Occipital lobe (tissue), 2 donors: Measurements from ENCODE around the gene PLD3. TPM values are rescaled to one million over a fixed set of nuclear protein-coding genes. Genes with fewer than 3 reads are reported as not detected.
"Not testable (repeated sequence)": the region's sequence is repeated elsewhere in the genome, so short reads cannot be mapped to it uniquely, and the experiment has no call there.

Experiments used
- DNase-seq: peaks from one replicate; lab custom pipeline; 2025; lab: John Stamatoyannopoulos, UW
- total RNA-seq: library from RNA; depleted of rRNA; stranded (reverse); fragments of >200 nt; gene quantifications from one replicate; pipeline ENCODE4 v1.2.3, GENCODE V29; 2014

Gene PLD3
- total RNA-seq, 1 donor from 2014 or later = 108 TPM

DNA sequence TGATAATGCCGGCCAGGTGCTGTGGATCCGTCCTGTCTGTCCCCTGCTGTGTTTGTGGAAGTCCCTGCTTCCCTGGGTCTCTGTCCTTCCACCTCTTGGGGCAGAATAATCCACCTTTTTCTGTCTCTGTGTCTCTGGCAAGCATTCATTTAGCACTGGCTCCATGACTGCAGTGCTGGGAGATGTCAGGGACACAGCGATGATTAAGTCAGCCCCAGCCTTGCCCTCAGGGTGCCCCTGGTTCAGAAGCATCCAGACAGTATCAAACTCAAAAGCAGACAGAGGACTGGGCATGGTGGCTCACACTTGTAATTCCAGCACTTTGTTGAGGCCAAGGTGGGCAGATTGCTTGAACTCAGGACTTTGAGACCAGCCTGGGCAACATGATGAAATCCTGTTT lies 40.0 kb downstream of the PLD3 start:
- no peak for DNase-seq

DNA sequence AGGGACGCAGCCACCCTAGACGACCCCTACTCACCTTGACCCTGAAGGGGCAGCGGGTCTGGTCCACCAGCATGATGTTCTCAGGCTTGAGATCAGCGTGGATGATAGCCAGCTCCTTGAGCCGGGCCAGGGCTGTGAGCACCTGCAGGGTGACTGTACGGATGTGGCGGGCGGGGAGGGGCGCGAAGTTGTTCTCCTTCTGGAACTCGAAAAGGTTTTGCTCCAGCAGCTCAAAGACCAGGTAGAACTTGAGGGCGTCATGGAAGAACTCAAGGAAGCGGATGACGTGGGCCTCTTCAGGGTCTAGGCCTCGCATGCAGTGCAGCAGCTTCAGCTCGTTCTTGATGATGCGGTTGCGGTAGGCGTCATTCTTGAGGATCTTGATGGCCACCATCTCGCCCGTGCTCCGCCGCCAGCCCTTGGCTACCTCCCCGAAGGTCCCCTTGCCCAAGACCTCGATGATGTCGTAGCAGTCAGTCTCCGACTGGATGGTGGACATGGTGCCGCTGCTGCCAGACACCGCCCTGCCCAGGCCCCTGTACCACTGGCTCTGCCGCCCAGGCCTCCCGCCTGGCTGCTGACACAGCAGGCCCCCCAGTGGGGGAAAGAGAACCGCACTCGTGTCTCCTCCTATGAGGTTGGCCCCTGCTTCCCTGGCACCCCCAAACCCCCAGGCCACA lies 41.0 kb downstream of the PLD3 start:
- no peak for DNase-seq

DNA sequence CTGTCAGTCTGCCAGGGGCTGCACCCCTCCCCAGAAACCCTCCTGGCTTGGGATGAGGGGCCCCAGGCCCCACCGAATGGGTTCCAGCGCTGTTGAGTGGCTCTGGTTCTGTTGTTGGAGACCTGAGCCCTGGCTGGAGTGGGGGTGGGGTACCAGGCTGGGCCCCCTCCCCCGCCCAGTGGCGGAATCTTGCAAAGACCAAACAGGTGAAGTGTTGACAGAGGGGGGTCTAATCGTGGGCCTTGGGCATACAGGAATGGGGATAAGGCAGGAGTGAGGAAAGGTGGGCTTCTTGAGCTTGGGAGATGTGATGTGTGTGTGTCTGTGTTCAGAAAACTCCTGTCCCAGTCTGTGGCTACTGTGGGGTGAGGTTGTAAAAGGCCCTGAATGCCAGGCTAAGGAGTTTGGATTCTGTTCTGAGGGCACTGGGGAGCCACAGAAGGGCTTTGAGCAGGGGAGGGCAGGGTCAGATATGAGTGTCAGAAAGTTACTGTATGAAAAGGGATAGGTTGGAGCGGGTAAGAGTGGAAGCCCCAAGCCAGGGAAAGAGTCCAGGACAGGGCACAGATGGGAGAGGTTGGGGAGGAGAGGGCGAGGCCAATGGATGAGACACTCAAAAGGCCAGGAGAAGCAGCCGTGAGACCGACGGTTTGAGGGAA lies 41.7 kb downstream of the PLD3 start, which contains the start of gene HIPK4:
Gene HIPK4 (minus strand): TSS at position 98 of the 659 bp plus-strand sequence. CDS start 279 bp downstream, outside the sequence.
- no peak for DNase-seq

DNA sequence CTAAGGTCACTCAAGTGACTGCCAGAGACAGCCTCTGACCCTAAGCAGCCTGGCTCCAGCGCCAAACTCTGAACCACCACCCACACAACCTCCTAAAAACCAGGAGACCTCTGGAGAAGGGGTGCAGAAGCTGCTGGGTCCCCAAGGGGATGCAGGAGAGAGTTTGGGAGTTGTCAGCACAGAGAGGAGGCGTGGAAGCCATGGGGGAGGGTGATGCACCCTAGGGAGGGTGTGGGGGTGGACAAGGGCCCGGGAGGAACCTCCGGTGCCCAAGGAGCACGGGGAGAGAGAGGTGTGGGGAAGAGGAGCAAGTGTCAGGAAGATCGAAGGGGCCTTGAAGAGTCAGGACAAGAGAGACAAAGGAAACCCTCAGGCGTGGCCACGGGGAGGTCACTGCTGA lies 43.6 kb downstream of the PLD3 start:
- DNase-seq = no peak

DNA sequence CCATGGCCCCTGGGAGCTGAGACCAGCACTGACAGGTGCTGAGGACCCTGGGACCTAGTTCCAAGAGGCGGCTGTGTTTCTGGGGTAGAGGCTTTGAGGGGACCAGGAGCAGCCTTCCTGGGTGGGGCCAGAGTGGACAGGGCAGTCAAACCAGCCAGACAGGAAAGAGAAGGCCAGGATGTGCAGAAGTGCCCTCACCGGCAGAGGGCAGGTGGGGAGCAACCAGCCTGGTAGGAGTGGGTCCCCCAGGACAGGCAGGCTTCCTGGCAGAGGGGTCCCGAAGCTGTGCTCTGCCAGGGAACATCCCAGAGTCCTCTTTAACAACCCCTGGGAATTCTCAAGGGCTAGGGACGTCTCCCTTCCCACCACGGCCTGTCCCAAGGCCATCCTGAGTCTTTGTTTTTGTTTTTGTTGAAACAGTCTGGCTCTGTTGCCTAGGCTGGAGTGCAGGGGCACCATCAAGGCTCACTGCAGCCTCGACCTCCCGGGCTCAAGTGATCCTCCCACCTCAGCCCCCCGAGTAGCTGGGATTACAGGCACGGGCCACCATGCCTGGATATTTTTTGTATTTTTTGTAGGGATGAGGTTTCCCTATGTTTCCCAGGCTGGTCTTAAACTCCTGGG lies 44.5 kb downstream of the PLD3 start:
- no peak for DNase-seq

DNA sequence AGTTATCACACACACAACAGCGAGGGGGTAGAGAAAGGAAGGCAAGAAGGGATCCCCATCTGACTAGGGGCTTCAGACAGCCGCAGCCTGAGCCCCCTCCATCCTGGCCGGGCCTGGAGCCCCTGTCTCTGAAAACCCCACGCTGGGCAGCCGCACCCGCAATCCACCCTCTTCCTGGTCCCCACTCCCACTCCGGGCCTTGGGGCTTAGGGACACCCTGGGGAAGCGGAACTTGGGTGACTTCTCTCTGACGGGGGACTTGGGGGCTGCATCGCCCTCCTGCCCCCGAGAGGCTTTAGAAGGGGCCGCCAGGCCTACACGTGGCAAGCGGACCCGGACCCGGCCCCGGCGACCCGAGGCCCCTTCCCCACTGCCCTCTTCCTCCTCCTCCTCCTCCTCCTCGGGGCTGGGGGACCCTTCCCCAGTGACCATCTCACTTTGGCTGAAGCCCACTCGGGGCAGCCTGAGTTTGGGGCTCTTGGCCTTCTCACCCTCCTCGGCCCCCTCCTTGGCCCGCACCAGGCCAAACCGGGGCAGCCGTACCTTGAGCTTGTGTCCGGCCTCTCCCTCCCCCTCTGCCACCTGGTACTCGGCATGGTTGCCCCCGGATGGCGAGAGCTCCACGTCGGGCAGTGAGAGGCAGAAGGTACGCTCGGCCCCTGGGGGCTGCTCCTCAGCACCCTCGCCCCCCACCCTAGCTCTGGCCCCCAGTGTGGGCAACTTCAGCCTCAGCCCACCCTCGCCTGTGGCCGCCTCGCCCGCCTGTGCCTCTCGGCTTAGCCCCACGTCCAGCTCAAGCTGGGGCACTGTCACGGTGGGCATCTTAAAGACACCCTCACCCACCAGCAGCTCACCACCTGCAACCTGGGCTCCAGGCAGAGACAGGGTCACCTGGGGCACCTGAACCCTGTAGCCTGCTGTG lies 45.7 kb downstream of the PLD3 start:
- DNase-seq = no peak

DNA sequence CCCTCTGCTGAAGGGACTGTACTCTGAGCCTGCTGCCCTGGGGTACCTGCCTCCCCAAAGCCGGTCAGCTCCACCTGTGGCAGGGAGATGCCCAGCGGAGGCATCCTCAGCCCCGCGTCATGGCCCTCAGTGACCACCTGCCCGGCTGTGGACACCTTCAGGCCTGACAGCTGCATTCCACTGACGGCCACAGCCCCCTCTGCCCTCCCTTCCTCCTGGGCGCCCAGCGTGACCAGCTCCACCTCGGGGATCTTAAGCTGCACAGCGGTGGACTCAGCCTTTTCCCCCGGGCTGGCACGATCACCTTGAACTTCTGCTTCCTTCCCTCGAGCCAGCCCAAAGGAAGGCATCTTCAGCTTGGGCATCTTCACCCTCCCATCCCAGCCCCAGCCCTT lies 46.3 kb downstream of the PLD3 start:
- DNase-seq = no peak

DNA sequence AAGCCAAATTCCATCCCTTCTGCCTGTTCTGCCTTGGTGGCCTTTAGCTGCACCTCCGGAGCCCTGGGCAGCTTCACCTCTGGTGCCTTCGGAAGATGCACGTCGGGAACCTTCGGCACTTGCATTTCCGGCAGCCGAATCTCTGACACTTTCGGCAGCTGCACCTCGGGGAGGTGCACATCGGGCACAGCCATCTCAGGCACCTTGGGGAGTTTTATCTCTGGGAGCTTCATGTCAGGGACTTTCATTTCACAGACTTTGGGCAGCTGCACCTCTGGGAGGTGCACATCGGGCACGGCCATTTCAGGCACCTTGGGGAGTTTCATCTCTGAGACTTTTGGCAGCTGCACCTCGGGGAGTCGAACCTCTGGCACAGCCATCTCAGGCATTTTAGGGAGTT lies 47.5 kb downstream of the PLD3 start:
- no peak for DNase-seq

DNA sequence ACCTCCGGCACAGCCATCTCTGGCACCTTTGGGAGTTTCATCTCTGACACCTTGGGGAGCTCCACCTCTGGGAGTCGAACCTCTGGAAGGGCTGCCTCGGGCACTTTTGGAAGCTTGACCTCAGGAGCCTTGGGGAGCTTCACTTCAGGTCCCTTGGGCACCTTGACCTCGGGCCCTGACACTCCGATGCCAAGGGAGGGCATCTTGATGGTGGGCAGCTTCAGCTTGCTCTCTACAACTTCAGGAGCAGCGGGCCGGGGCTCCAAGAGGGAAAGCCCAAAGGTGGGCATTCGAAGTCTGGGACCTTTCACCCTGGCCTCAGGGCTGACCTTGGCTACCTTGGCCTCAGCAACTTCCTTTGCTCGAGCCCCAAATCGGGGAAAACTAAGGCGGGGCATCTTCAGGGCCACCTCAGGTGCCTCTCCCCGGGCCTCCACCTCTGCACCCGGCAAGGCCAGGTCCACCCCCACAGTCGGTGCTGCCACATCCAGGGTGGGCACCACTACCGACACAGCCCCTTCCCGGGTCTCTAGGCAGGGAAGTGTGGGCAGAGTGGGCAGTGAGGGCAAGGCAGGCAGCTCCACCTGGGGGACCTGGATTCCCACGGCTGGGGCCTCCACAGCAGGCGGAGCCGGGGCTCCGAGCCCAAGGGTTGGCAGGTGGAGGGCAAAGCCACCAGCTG lies 48.5 kb downstream of the PLD3 start:
- DNase-seq = no peak

DNA sequence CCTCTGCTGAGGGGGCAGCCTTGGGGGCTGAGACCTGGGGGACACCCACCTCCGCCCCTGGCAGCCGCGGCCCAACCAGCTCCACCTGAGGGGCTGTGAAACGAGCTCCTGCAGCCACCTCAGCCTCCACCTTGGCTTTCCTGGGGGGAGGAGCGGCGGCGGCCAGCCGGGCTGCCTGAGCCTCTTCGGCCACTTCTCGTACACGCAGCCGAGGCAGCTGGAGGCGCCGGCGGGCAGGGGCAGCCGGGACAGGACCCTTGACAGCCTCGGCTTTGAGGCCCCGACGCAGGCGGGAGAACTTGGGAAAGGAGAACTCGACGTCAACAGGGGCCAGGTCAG lies 49.0 kb downstream of the PLD3 start:
- DNase-seq = no peak

DNA sequence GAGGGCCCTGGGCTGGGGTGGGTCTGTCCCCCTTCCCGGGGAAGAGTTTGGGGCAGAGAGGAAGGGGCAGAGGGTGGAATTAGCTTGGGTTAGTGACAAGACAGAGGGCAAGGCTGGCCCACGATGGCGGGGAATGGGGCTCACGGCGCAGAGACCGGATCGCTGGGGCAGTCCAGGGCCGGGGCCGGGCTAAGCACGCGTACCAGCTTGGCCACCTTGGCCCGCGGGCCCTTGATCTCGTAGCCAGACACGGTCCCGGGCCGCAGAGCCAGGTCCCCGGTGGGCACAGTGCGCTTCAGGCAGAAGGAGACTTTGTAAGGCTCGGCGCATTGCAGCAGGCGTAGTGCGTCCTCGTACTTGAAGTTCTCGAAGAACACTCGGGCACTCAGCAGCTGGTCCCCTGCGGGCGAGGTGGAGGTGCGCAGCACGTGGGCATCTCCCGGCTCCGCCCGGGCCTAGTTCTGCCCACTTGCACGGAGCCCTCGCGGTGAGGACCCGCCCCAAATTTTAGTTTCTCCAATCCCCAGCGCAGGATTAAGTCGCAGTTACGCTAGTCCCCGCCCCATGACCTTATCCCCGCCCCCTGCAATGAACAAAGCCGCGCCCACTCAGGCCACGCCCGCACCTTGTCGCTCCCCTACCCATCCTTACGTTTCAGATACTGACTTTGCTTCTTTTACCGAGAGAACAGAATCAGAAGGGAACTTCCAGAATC lies 50.1 kb downstream of the PLD3 start:
- DNase-seq = no peak

DNA sequence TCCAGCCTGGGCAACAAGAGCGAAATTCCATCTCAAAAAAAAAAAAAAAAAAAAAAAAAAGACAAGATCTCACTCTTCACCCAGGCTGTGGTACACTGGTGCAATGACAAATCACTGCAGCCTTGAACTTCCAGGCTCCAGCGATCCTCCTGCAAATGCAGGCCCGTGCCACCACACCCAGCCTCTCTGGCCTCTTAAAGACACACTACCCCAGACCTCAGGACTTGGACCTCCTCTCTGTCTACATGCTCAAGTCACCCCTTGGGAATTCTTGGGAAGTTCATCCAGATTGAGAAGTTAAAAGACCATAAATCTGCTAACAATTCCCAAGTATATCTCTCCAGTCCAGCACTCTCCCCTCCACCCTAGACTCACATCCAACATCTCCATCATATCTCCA lies 52.1 kb downstream of the PLD3 start:
- DNase-seq = no peak

DNA sequence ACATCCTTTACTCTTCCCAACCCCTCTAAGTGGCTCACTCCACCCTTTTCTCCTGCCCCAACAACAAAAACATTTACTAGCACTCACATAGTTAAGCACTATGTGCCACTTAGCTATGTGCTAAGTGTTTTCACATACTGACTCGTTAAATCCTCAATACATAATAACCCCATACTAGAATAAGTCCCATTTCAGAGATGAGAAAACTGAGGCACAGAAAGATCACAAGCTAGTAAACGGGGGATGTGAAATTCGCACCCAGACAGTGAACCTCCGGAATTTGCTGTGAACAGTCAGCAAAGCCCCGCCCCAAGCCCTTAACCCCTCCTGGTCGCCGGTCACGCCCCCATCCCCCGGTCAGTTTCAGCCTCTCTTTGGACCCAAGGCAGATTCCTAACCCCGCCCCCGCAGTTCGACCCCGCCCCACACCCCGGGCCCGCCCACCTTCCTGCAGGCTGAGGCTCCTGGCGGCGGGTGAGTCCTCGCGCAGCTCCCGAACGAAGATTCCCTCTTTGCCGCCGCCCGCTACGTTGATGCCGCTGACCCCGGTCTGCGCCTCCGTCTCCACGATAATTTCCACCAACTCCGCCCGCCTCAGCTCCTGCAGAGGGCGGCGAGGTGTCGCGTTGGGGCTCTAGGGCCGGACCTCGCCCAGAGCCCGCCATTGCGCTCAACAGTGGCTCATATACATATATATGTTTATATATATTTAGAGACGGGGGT lies 54.9 kb downstream of the PLD3 start:
- DNase-seq = no peak

DNA sequence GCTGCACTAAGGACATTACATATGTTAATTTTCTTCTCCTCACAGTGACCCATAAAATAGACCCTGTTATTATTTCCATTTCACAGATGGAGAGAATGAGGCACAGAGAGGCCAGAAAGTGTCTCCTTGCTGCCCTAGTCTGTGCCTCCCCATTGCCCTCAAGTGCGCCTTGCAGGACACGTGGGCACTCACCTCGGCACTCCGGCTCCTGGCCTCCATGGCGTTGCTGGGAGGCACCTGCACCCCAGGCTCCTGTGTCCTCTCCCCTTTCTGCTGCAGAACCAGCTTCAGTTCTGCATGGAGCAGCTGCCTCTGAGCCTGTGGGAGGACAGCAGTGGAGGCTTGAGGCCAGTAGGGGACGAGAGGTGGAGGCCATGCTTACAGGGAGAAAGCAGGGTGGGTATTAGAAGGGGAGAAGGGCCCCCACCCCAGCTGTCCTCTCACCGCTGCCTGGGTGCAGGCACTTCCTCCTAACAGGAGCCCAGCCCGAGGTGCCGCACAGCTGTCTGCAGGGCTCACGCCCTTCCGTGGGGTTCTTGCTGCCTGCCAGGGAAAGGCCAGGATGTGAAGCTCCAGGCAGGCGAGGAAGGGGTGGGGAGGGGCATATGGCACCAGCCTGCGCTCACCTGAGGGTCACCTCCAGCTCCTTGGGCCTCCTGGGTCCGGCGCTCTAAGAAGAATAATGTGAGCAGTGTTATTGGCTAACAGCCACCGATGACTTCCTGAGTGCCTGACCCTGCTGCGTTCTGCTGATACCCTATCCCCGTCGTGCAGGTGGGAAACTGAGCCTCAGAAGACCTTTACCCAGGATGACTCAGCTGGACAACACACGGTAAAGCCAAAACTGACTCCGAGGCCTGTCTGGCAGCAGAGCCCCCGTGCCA lies 59.5 kb downstream of the PLD3 start:
- no peak for DNase-seq

DNA sequence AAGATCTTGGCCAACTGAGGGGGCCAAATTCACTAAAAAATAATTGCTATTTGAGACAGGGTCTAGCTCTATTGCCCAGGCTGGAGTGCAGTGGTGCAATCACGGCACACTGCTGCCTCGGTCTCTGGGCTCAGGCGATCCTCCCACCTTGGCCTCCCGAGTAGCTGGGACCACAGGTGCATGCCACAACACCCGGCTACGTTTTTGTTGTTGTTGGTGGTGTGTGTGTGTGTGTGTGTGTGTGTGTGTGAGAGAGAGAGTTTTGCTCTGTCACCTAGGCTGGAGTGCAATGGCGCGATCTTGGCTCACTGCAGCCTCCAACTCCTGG lies 60.1 kb downstream of the PLD3 start:
- not testable (repeated sequence) for DNase-seq

DNA sequence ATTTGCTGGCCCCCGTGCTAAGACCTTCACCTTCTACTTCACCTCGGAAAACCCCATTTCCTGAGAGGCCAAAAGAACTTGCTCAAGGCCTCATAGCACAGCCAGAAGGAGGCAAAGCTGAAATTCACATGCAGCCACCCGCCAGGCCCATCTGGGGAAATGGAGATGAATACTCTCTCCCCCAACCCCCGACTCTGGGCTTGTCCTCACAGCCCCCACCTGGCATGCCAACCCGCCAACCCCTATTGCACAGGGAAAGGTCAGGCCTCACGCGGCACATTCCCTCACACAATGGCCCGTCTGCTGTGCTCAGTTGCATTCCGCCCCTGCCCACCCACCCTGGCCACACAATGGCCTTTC lies 61.5 kb downstream of the PLD3 start:
- no peak for DNase-seq

DNA sequence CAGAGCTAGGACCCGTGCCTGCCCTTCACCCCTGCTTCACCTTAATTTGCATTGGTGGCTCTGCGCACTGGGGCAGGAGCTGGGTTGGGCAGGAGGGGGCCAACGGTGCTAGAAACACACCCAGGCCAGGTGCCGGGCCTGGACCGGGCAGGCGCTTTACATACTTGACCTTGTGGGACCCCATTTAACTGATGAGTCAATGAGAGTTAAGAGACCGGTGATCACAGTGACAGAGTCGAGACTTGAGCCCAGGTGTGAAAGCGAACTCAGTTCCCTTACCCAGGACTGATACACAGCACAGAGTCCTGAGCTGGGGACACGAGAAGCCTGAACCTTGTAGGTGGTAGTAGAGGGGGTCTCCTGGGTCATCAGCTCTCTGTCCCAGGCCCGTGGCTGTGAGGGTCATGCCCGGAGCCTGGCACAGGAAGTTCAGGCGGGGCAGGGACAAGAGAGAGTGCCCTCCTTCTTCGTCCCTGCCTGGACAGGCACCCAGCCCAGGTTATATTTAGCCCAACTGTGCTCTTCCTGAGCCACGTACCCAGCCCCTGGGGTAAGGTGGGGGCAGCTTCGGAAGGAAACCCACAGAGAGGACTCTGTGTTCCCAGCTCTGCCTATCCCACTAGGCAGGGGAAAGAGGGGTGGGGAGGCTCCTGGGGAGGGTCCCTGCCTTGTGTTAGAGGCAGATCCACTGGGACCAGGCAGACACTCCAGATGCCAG lies 62.8 kb downstream of the PLD3 start:
- DNase-seq = no peak

DNA sequence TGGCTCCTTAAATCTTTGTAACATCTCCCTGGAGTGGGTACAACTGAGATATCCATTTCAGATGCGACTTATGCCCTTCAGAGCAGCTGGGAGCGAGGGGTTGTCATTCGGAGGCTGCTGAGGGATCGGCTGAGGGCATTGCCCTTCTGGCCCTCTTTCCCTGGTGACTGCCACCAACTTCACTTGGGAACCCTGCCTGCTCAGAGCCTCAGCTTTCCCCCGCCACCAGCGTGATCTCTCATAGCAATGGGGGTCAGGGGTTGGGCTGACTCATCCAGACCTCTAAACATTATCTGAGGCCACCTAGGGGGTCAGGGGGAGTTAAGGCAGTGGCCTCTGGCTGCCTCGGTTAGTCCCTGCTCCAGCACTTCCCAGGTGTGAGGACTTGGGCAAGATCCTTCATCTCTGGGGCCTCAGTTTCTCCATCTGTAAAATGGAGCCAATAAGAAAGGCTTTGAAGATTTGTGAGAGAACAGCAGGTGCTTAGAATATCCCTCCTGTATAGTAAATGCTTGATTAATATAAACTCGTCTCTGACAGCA lies 63.5 kb downstream of the PLD3 start:
- no peak for DNase-seq
